Measurements from ENCODE around the gene RREB1.

Gene RREB1

GRCh38 chr6:7165002-7165889, 57.5 kb downstream of the RREB1 start:
- DNase-seq, result no peak

GRCh38 chr6:7165890-7166267, 58.1 kb downstream of the RREB1 start:
- no peak for DNase-seq

- no peak for DNase-seq
These were observed 58.9 kb downstream of the RREB1 start for GRCh38 chr6:7166410-7167293.

DNA sequence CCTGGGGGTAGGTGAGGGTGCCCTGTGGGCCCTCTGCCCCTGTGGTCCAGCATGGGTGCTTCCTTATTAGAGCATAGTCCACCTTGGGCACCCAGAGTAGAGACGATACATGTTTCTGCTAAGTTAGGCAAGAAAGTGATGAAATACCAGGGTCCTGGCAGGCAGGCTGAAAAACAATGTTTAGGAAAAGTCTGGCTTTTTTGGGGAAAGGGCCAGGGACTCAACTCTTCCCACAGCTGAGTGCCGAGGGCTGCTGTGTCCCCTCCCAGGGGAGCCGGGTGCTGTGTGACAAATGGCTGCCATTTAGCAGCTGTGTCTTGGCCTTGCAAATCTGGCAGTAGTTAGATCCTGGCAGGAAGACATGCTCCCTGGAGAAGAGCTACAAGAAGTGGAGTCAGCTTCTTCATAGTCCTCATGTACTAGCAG, 61.5 kb downstream of the RREB1 start:
- no peak for DNase-seq

GRCh38 chr6:7170117-7170732, 62.5 kb downstream of the RREB1 start:
- DNase-seq, result no peak

GRCh38 chr6:7171119-7171518, 63.4 kb downstream of the RREB1 start:
- no peak for DNase-seq

- no peak for DNase-seq
These were observed 64.0 kb downstream of the RREB1 start for GRCh38 chr6:7171733-7172132.

DNA sequence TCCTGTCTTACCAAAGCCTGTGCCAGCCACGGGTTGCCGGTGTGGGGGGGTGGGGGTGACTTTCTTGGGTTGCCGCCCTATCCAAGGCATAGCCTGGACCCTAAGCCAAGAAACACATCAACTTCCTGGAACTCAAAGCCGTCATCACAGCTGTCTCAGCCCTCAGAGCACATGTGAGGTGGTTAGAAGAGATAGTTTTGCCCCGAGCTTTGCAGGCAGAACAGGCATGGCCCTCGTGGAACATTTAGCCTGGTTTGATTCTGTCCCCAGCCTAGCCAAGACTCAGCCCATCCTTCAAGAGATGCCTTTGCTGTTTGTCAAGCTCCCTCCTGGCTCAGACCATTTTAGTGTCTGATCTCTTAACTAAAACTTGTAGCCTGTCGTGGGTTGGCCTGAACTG, 64.9 kb downstream of the RREB1 start:
- no peak for DNase-seq

DNA sequence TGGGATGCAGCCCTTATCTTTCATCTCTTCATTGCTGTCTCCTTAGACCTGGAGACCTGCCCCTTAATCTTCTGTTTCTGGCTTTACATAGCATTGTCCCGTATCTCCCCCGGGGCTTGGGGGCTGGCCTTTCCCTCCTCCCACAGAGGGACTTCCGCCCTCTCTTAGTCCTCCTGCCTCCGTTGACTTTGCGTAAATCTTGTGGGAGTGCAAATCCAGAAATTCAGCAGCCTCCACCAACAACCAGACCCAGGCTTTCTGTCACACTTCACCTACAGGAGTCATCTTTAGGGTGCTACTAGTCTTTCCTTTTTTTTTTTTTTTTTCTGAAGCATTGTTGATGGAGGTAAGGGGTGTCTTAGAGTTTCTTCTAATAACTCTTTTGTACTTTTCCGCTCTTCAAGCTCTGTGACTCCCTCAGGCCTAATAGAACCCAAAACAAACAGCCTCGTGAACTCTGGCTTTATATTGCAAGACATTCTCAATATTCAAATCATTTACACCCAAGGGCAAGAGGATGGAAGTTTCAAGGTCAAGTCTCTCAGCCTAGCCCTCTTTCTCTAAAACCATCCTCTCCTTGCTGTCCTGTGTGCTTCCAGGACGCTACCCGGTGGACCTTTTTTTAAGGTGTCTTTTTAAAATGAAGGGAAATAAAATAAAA, 66.2 kb downstream of the RREB1 start:
- DNase-seq, result no peak

GRCh38 chr6:7175462-7175861, 67.7 kb downstream of the RREB1 start:
- no peak for DNase-seq

- no peak for DNase-seq
These were observed 68.4 kb downstream of the RREB1 start for GRCh38 chr6:7176208-7176607.

GRCh38 chr6:7178280-7178679, 70.5 kb downstream of the RREB1 start:
- no peak for DNase-seq

- no peak for DNase-seq
These were observed 73.0 kb downstream of the RREB1 start for GRCh38 chr6:7180751-7181150.

- DNase-seq, result no peak
These were observed 75.9 kb downstream of the RREB1 start for GRCh38 chr6:7183707-7184106.

DNA sequence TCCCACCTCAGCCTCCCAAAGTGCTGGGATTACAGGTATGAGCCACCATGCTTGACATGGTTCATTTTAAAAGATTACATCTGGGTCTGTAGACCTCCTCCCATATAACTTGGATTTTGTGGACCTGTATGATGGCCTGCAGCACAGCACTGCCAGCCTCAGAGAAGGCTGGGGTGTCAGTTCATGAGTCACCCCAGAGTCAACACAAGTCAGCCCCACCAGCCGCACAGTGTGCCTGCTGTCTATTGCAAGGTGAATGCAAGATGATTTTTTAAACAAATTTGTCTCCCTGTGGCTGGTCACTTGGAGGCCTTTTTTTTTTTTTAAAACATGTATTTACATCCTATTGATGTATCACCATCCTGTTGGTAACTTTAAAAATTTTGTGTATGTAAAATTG, 76.7 kb downstream of the RREB1 start:
- DNase-seq, result no peak

DNA sequence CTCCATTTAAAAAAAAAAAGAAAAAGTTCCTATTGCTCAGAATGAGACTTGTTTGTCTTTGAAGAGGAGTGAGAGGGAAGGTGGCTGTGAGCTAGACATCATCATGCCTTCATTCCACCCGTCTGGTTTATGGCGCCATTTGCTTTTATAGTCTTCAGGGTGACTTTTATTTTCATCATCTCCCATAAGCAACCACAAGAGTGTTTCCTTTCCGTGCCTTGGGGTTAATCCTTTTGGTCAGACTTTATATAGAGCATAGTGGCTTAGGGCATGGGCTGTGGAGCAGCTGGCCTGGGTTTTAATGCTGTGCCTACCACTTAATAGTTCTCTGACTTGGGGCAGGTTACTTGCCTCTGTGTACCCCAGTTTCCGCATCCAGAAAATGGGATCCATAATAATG, 77.8 kb downstream of the RREB1 start:
- DNase-seq, result no peak

DNA sequence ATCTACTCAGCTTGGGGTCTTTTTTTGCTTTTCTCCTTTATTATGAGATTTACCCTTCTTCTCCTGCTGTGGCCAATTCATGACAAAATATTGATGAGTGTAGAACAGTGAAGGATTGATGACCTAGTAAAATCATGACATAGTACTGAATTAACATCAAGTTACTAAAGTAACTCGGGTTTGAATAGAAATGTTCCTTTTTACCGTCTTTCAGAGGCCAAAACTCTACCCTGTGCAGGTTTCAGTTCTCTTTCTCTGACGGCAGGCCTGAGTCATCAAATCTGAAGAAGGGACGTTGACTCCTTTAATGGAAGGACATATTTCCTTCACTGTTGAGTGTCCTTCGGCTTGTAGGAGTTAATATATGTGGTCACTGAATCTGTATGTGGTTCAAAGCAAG, 80.7 kb downstream of the RREB1 start:
- DNase-seq, result no peak

- no peak for DNase-seq
These were observed 81.5 kb downstream of the RREB1 start for GRCh38 chr6:7189101-7189758.

DNA sequence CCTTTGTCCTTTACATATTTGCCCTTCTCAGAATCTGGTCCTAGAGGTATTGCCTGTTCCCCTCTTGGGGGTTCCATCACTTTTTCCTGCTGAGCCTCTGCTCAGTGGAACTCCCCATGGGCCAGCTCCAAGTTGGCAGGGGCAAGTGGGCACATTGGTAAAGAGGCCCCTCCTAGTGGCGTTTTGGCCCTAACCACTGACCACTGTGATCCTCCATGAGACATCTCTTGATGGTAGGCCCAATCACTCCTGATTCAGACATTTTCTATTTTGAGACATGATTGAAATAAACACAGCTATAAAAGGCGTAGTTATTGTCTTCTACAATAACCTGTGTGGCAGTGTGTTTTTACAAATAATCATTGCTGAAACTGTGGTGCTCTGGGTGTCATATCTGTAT, 83.0 kb downstream of the RREB1 start:
- DNase-seq, result no peak

GRCh38 chr6:7193122-7193521, 85.4 kb downstream of the RREB1 start:
- no peak for DNase-seq

GRCh38 chr6:7194657-7195056, 86.9 kb downstream of the RREB1 start:
- no peak for DNase-seq

DNA sequence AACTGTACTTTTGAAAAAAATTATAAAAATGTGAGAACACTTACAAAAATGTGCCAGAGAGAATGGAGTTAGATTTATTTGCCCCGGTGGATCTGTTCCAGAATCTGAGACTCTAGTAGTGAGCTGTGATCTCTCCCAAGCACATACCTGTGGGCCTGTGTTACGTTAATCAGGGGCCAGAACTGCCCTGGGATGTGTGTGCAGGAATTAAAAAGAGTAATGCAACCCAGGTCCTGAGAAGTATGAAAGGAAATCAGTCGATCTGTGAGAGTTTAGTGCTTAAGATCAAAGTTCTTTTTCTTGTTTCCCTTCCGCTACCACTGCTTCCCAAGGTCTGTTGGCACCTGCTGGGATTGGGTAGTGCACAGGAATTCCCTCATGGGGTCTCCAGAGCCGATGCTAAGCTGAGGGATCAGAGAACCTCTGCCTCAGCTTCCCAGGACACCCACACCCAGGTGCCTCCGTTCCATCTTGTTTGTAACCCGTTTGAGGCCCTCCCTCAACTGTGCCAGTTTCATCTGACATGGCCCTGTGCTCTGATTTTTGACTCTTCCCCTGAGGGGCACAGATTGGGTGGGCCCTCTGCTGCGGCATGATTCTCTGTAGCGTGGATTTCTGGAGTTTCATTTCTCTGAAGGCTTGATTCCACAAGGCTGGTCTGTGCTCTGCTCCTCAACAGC, 87.7 kb downstream of the RREB1 start:
- DNase-seq, result no peak
